Mononuclear cell (primary cell): ENCODE data around the gene CTRL. TPM values are rescaled to one million over a fixed set of nuclear protein-coding genes. Genes with fewer than 3 reads are reported as not detected.
"Not testable (repeated sequence)": the region's sequence is repeated elsewhere in the genome, so short reads cannot be mapped to it uniquely, and the experiment has no call there.

ENCODE experiments used
- H3K27me3 ChIP-seq: 2 replicates; pipeline ENCODE4 v1.6.0; 2011; ENCODE audit warnings: low read length, control low read depth; ENCODE audit not compliant: insufficient read depth
- H3K4me1 ChIP-seq: 2 replicates; pipeline ENCODE4 v1.5.1; 2011; ENCODE audit warnings: mild to moderate bottlenecking, low read length, control low read depth; ENCODE audit not compliant: insufficient read depth
- H3K4me3 ChIP-seq: 2 replicates; pipeline ENCODE4 v1.5.1; 2011; ENCODE audit warnings: mild to moderate bottlenecking, low read length, moderate library complexity
- H3K9me3 ChIP-seq: 2 replicates; pipeline ENCODE4 v1.5.1; 2011; ENCODE audit warnings: low read depth, mild to moderate bottlenecking, control low read depth, low read length
- total RNA-seq: library from RNA; depleted of rRNA; stranded (reverse); fragments of >200 nt; gene quantifications from one replicate; pipeline ENCODE4 v1.2.3, GENCODE V29; 2012

Gene CTRL
- total RNA-seq, 1 donor = 6.3 TPM

GRCh38 chr16:67937713-67938112 lies 6.1 kb upstream of the CTRL start:
- not testable (repeated sequence) for H3K27me3 ChIP-seq, H3K4me3 ChIP-seq, H3K9me3 ChIP-seq
- H3K4me1 ChIP-seq = peaks cover 52% of the 10 kb centered on the region

GRCh38 chr16:67936880-67937605 lies 5.4 kb upstream of the CTRL start:
- H3K27me3 ChIP-seq = no peaks in the 10 kb centered on the region
- H3K9me3 ChIP-seq = no peaks in the 10 kb centered on the region
- peak overlapping the region; percentile 98 for H3K4me3 ChIP-seq
- peaks cover 52% of the 10 kb centered on the region for H3K4me1 ChIP-seq

GRCh38 chr16:67936124-67936879 lies 4.6 kb upstream of the CTRL start, which contains the start of gene PSMB10:
PSMB10 (minus strand) TSS chr16:67936850; CDS start chr16:67936749, 101 bp downstream.
- H3K4me3 ChIP-seq = peak within 1 kb of the TSS; percentile 98
- H3K9me3 ChIP-seq = no peaks in the 10 kb centered on the region
- H3K4me1 ChIP-seq = peaks cover 45% of the 10 kb centered on the region
- no peaks in the 10 kb centered on the region for H3K27me3 ChIP-seq

- Histone ChIP-seq H3K9me3 (no peaks in the 10 kb centered on the region), H3K4me1 (peaks cover 41% of the 10 kb centered on the region), H3K4me3 (peak overlapping the region; percentile 98), H3K27me3 (no peaks in the 10 kb centered on the region)
These were observed 3.9 kb upstream of the CTRL start for GRCh38 chr16:67935402-67936123.

GRCh38 chr16:67935101-67935401 lies 3.4 kb upstream of the CTRL start:
- H3K4me1 ChIP-seq = peaks cover 36% of the 10 kb centered on the region
- no peak overlapping the region for H3K4me3 ChIP-seq
- H3K27me3 ChIP-seq = no peaks in the 10 kb centered on the region
- H3K9me3 ChIP-seq = no peaks in the 10 kb centered on the region

- H3K9me3 ChIP-seq = no peaks in the 10 kb centered on the region
- no peaks in the 10 kb centered on the region for H3K27me3 ChIP-seq
- no peak overlapping the region for H3K4me3 ChIP-seq
These were observed 2.8 kb upstream of the CTRL start for GRCh38 chr16:67934306-67935100.

GRCh38 chr16:67933805-67934204 lies 2.1 kb upstream of the CTRL start:
- H3K27me3 ChIP-seq = no peaks in the 10 kb centered on the region
- peaks cover 29% of the 10 kb centered on the region for H3K4me1 ChIP-seq
- no peaks in the 10 kb centered on the region for H3K9me3 ChIP-seq
- H3K4me3 ChIP-seq = no peak overlapping the region

More at GRCh38 chr16:67934306-67935100, 2.8 kb upstream of the CTRL start:
- H3K4me1 ChIP-seq = peaks cover 30% of the 10 kb centered on the region

- H3K4me1 ChIP-seq = peaks cover 22% of the 10 kb centered on the region
- H3K4me3 ChIP-seq = no peak overlapping the region
- H3K9me3 ChIP-seq = no peaks in the 10 kb centered on the region
- no peaks in the 10 kb centered on the region for H3K27me3 ChIP-seq
These were observed 789 bp upstream of the CTRL start for GRCh38 chr16:67932462-67932840.

- Histone ChIP-seq H3K27me3 (no peaks in the 10 kb centered on the region), H3K4me3 (no peak overlapping the region), H3K4me1 (peaks cover 15% of the 10 kb centered on the region), H3K9me3 (no peaks in the 10 kb centered on the region)
These were observed 917 bp downstream of the CTRL start for GRCh38 chr16:67930678-67931211.

- Histone ChIP-seq H3K4me1 (peaks cover 11% of the 10 kb centered on the region), H3K4me3 (no peak overlapping the region), H3K9me3 (no peaks in the 10 kb centered on the region), H3K27me3 (no peaks in the 10 kb centered on the region)
These were observed 1.5 kb downstream of the CTRL start for GRCh38 chr16:67930191-67930590.

- Histone ChIP-seq H3K4me1 (no peaks in the 10 kb centered on the region), H3K9me3 (no peaks in the 10 kb centered on the region), H3K27me3 (no peaks in the 10 kb centered on the region), H3K4me3 (no peak overlapping the region)
These were observed 2.9 kb downstream of the CTRL start for GRCh38 chr16:67928561-67929364.

GRCh38 chr16:67928147-67928546 lies 3.5 kb downstream of the CTRL start:
- no peaks in the 10 kb centered on the region for H3K9me3 ChIP-seq
- no peak overlapping the region for H3K4me3 ChIP-seq
- H3K27me3 ChIP-seq = no peaks in the 10 kb centered on the region
- H3K4me1 ChIP-seq = no peaks in the 10 kb centered on the region

- Histone ChIP-seq H3K4me1 (no peaks in the 10 kb centered on the region), H3K27me3 (no peaks in the 10 kb centered on the region), H3K9me3 (no peaks in the 10 kb centered on the region), H3K4me3 (no peak overlapping the region)
These were observed 4.3 kb downstream of the CTRL start for GRCh38 chr16:67927131-67927941.
